GM19438 (cell line): ENCODE results near the gene ADCY3.

Experiments
- ATAC-seq: cut with Tn5 transposase; IDR thresholded peaks from one replicate; pipeline ENCODE4 v1.9.1; 2021; ENCODE audit warnings: low read depth; ENCODE audit not compliant: unreplicated experiment

The ADCY3 gene

DNA sequence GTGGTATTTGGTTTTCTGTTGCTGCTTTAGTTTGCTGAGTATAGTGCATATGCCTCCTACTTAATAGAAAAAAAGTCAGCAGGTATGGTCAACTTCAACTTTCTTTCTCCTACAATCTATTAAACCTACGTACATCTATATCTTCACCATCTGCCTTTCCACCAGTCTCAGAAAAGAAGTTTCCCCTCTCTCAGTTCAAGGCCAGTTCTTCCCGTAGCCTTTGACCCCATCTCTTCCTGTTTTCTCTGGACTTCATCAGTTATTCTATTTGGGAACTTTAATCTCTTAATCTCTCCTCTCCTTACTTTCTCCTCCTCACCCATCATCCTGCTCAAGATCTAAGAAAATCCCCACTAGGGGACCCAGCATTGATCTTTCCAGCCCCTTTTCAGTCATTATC is 132.5 kb downstream of the ADCY3 start:
- no peak for ATAC-seq

DNA sequence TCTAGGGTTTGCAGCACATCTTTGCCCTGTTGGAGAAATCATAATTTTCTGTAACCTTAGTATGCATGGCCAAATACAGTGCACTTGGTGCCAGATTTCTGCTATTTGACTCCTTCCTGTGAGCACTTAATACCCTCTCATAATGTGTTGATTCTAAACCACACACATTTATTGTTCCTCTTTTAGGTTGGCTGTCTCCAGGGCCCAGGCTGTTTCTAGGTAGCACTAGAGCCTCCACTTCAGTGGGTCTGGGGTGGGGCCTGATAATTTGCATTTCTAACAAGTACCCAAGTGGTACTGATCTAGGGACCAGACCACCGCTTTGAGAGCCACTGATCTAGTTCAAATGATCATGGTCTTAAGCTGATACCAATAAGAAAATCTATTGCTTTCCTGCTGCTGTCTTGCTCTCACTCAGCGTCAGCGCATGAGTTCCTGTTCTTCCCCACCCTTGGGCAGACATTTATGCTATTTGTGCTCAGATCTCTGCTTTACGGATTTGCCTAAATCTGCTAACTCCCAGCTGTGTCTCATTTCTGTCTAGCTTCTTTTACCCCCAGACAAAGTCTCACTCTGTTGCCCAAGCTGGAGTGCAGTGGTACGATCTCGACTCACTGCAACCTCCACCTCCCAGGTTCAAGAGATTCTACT is 134.2 kb downstream of the ADCY3 start:
- peak; percentile 81 for ATAC-seq

DNA sequence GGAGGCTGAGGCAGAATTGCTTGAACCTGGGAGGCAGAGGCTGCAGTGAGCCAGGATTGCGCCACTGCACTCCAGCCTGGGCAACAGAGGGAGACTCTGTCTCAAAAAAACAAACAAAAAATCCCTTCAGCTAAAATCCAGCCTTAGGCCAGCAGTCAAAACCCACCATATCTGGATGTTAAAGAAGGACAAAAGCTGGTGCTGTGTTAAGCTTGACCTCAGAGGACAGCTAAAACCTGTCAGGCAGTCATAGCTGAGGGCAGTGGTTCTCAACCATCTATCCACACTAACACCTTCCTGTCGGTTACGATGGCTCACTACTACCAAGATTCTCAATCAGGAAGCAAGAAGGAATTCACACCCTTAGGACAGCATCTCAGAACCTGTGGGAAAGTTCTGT is 136.4 kb downstream of the ADCY3 start:
- no peak for ATAC-seq

DNA sequence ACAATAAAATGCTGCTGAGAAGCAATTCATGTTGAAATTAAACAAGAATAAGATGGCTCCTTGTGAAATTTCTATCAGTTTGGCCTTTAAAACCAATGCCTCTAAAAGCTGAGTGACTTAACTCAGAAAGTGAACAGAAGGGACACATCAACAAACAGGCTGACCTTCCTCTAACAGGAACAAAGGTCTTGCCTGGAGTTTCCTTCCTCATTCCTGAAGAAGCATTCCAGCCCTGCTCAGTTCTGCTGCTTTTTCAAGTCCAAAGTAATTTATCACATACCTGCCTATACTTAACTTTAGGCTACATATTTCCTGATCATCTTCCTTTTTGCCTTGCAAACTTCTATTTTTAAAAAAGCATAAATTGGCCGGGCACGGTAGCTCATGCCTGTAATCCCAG is 140.9 kb downstream of the ADCY3 start:
- no peak for ATAC-seq

DNA sequence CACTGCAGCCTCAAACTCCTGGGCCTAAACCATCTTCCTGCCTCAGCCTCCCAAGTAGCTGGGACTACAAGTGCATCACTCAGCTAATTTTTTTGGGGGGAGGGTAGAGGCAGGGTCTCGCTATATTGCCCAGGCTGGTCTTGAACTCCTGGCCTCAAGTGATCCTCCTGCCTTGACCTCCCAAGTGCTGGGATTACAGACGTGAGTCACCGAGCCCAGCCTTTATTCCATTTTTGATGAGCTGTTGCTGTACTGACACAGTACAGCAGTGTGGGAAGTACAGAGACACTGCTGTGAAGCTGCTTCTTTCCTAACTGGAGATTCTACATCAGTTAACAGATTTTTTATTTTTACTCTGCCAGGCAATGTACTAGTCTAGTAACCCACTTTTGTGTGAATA is 145.7 kb downstream of the ADCY3 start:
- no peak for ATAC-seq

DNA sequence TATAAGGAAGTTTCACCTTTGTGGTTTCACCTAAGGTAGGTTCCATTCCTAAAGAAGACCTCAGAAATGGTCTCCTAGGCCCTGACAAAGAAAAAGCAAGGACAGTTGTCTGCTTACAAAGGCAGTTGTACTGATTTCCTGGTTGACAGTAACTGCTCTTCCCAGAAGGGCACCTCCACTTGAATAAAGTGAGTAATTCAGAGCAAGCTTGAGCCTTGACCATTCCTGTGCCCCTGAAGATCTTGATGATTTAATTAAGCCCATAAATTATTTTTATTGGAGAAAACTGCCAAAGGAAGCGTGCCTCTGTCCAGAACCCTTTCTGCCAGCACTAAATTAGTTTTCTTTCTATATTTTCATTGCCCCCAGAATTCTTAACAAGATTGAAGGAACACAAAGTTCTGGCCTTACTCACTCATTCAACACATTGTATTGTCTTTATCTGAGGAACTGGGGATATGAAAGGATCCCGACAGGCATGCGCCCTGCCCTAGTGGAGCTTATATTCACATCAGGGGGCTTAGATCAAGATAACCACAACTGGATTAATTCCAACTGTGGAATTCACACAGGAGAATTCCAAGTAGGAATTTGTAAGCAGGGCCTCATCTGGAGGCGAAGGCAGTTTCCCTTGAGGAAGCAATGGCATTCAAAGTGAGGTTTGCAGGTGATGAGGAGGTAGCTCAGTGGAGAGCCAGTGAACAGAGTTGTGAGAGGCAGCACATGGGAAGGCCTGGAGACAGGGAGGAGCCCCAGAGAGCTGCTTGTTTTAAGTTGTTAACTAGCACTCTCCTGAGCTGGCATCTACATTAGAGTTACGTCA is 148.1 kb downstream of the ADCY3 start:
- no peak for ATAC-seq

DNA sequence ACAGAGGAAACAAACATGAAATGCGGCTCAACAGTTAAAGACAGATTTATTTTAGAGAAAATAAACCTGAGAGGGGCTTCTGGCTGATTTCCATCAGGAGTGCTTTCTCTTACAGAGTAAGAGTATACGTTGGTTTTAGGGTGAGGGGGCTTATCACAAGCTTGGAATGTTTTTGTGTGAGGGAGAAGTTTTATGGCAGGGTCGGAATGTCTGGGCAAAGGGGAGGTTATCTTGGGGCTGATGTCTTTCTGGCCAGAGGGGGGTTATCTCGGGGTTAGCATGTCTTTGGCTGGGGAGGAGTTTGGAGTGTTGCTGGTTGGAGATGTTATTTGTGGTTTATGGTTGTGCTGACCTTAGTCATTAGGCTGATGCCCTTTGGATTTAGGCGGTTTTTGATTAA is 149.0 kb downstream of the ADCY3 start:
- ATAC-seq, result no peak
